ENCODE data around the gene DTNA.

DTNA gene

DNA sequence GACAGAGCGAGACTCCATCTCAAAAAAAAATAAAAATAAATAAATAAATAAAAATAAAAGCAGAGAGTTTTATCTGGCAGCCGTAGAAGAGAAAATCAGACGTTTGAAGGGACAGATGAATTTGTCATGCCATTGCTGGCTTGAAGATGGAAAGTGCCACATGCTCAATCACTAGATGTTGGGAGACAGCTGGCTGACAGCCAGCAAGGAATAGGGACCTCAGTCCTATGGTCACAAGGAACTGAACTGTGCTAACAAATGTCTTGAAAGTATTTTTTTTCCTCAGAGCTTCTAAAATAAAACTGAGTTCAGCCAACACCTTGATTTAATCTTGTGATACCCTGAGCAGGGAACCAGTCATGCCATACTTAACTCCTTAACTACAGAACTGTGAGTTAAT, 65.4 kb downstream of the DTNA start:
- H3K27me3 ChIP-seq (ENCODE audit: insufficient read depth, low read depth) = no peaks in the 10 kb centered on the region
- no peaks in the 10 kb centered on the region for H4K20me1 ChIP-seq (ENCODE audit: insufficient read depth)
- no peak overlapping the region for H3K9ac ChIP-seq
- H3K79me2 ChIP-seq (ENCODE audit: insufficient read depth, low read depth) = no peaks in the 10 kb centered on the region
- H3K4me2 ChIP-seq = no peak overlapping the region
- H2AFZ ChIP-seq (ENCODE audit: low read depth) = no peak overlapping the region
- TF ChIP-seq, protein P1, sequence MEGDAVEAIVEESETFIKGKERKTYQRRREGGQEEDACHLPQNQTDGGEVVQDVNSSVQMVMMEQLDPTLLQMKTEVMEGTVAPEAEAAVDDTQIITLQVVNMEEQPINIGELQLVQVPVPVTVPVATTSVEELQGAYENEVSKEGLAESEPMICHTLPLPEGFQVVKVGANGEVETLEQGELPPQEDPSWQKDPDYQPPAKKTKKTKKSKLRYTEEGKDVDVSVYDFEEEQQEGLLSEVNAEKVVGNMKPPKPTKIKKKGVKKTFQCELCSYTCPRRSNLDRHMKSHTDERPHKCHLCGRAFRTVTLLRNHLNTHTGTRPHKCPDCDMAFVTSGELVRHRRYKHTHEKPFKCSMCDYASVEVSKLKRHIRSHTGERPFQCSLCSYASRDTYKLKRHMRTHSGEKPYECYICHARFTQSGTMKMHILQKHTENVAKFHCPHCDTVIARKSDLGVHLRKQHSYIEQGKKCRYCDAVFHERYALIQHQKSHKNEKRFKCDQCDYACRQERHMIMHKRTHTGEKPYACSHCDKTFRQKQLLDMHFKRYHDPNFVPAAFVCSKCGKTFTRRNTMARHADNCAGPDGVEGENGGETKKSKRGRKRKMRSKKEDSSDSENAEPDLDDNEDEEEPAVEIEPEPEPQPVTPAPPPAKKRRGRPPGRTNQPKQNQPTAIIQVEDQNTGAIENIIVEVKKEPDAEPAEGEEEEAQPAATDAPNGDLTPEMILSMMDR (conservative IDR thresholded peaks at IDR 0.05; ENCODE audit: low read depth, low read length) = no peak
- no peak overlapping the region for H3K4me3 ChIP-seq (IDR thresholded peaks at IDR 0.05; ENCODE audit: insufficient read depth, low read depth, low read length)
- H3K4me1 ChIP-seq (ENCODE audit: low read depth, poor library complexity, severe bottlenecking) = peaks cover 13% of the 10 kb centered on the region
- H3K36me3 ChIP-seq (ENCODE audit: insufficient read depth) = no peaks in the 10 kb centered on the region
- H3K27ac ChIP-seq = no peak overlapping the region

DNA sequence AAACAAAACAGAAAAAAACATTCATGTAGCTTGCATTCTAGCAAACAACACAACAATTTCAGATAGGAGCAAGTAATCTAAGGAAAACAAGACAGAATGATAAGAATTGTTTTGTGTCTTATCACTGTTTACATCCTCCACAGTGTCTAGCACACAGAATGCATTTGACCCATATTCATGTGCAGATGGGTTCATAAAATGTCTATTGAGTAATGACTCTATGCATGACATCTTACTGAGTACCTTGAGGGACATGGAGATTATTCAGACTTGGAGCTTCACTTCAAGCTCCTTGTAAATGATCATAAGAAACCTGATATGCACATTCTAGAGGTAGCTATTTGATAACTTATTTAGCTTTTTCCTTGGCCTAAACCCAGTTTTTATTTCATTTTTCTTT, 69.0 kb downstream of the DTNA start:
- H3K9ac ChIP-seq = no peak overlapping the region
- peaks cover 7% of the 10 kb centered on the region for H3K4me1 ChIP-seq (ENCODE audit: low read depth, poor library complexity, severe bottlenecking)
- H3K4me2 ChIP-seq = no peak overlapping the region
- H4K20me1 ChIP-seq (ENCODE audit: insufficient read depth) = no peaks in the 10 kb centered on the region
- no peak overlapping the region for H3K4me3 ChIP-seq (IDR thresholded peaks at IDR 0.05; ENCODE audit: insufficient read depth, low read depth, low read length)
- no peaks in the 10 kb centered on the region for H3K36me3 ChIP-seq (ENCODE audit: insufficient read depth)
- H3K27ac ChIP-seq = no peak overlapping the region
- no peak overlapping the region for H2AFZ ChIP-seq (ENCODE audit: low read depth)
- H3K79me2 ChIP-seq (ENCODE audit: insufficient read depth, low read depth) = no peaks in the 10 kb centered on the region
- H3K27me3 ChIP-seq (ENCODE audit: insufficient read depth, low read depth) = no peaks in the 10 kb centered on the region
- TF ChIP-seq, protein P1 (conservative IDR thresholded peaks at IDR 0.05; ENCODE audit: low read depth, low read length) = no peak

DNA sequence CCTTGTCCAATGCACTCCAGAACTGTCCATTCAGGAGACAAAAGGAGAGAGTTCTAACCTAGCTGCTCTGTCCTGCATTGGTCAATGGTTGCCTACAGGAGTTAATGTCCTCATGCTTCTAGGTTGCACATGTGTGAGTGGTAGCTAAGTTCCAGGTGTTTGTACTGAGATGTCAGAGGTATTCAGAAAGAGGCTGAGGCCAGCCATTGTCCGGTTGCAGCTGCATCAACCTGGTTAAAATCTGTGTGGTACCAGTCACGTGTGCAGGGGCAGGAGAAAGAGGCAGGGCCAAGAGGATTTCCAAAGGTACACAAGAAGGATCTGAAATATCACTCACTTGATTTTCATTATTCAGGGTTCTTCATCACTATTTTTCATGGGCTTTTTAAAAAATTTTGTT, 70.8 kb downstream of the DTNA start:
- H3K4me3 ChIP-seq (IDR thresholded peaks at IDR 0.05; ENCODE audit: insufficient read depth, low read depth, low read length) = no peak overlapping the region
- no peaks in the 10 kb centered on the region for H4K20me1 ChIP-seq (ENCODE audit: insufficient read depth)
- H3K4me1 ChIP-seq (ENCODE audit: low read depth, poor library complexity, severe bottlenecking) = peaks cover 7% of the 10 kb centered on the region
- no peaks in the 10 kb centered on the region for H3K36me3 ChIP-seq (ENCODE audit: insufficient read depth)
- TF ChIP-seq, protein P1 (conservative IDR thresholded peaks at IDR 0.05; ENCODE audit: low read depth, low read length) = no peak
- no peaks in the 10 kb centered on the region for H3K27me3 ChIP-seq (ENCODE audit: insufficient read depth, low read depth)
- H3K4me2 ChIP-seq = no peak overlapping the region
- no peak overlapping the region for H3K27ac ChIP-seq
- no peak overlapping the region for H3K9ac ChIP-seq
- H3K79me2 ChIP-seq (ENCODE audit: insufficient read depth, low read depth) = no peaks in the 10 kb centered on the region
- H2AFZ ChIP-seq (ENCODE audit: low read depth) = no peak overlapping the region

DNA sequence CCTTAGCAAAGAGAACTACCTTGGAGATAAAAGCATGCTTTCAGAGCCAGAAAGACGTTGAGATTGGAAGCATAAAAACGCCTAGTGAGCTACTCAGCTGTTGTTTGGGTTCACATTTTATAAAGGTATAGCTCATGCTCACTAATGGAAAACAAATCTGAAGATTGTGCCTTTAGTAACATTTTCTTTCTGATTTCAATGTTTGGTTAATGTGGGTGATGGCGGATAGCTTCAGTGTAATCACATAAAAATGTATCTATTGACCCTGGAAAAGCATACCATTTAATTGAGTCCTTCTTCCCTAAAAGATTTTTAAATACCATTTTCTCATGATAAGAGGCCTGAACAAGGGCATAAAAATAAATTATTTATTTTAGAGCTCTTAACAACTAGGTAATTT, 73.4 kb downstream of the DTNA start:
- Histone ChIP-seq H2AFZ (ENCODE audit: low read depth) (no peak overlapping the region), H3K36me3 (ENCODE audit: insufficient read depth) (no peaks in the 10 kb centered on the region), H3K27me3 (ENCODE audit: insufficient read depth, low read depth) (no peaks in the 10 kb centered on the region), H3K4me3 (IDR thresholded peaks at IDR 0.05; ENCODE audit: insufficient read depth, low read depth, low read length) (no peak overlapping the region), H3K79me2 (ENCODE audit: insufficient read depth, low read depth) (no peaks in the 10 kb centered on the region), H3K9ac (no peak overlapping the region), H4K20me1 (ENCODE audit: insufficient read depth) (no peaks in the 10 kb centered on the region), H3K27ac (no peak overlapping the region), H3K4me1 (ENCODE audit: low read depth, poor library complexity, severe bottlenecking) (peaks cover 7% of the 10 kb centered on the region), H3K4me2 (no peak overlapping the region)
- TF ChIP-seq, protein P1 (conservative IDR thresholded peaks at IDR 0.05; ENCODE audit: low read depth, low read length) = no peak

All from KMS-11 (cell line).